HG02885 (cell line): ENCODE results near the gene CCR5AS.
"Not testable (repeated sequence)": the region's sequence is repeated elsewhere in the genome, so short reads cannot be mapped to it uniquely, and the experiment has no call there.

ENCODE experiments used
- ATAC-seq: cut with Tn5 transposase; IDR thresholded peaks from one replicate; pipeline ENCODE4 v1.9.1; 2021; ENCODE audit warnings: mild to moderate bottlenecking; ENCODE audit not compliant: unreplicated experiment, poor library complexity

Gene CCR5AS

DNA sequence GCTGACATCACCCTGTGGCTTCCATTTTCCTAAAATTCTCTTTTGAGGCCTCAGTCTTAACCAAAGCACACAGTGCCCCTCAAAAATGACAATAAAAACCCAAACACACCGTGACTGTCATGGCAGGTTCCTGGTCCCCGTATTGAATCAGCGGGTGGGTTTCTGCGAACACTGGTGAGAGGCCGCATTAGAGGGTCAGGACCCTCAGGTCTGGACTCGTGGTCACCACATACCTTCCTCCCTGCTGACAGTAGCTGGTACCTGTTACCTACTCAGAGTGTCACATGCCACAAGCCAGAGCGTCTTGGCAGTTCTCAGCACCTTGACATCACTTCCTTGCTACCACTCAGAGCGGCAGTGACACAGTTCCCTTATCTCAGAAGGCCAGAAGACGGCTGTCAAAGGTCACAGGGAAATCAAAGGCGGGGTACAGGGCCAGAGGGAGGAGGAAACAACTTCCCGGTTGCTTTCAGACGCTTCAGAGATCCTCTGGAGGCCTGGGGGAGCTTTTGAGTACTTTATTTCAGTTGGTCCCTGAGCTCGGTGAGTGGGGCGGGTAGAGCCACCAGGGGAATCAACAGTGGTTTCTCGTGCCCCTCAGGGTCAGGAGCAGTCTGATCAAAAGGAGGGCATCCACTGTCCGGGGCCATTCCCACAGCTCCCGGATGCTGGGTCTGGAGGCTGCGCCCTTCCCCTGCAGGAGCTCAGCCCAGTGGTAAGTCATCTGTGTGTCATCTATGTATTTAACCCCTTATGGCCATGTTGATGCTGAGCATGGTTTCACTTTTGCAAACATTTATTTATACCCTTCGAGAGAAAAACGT lies at the start of gene CCR5AS, which contains the start of gene CCRL2:
Gene CCR5AS (minus strand): TSS at position 279 of the 824 bp plus-strand sequence.
Gene CCRL2 (plus strand): TSS at position 472 of the 824 bp plus-strand sequence. CDS start 821 bp downstream, outside the sequence.
- ATAC-seq = no peak

DNA sequence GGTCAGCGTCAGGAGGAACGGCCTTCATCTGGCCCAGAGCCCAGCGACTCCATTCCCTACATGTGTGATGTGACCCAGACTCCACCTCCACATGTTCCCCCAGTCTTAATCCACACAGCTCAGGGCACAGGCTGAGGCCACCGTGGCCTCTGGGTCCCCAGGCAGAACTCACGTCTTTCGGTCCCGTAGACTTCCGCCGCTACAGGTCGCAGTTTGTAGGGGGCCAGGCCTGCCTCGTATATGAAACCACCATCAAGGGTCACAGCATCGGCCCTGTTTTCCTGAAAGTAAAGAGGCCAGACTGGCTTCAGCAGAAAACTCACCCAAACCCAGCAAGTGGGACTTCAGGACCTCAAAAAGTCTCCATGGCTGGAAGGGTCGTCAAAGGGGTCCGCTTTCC lies 49.3 kb upstream of the CCR5AS start:
- no peak for ATAC-seq

- no peak for ATAC-seq
Measured at GRCh38 chr3:46455231-46456115, 48.6 kb upstream of the CCR5AS start.

GRCh38 chr3:46454606-46455005 lies 47.7 kb upstream of the CCR5AS start:
- no peak for ATAC-seq

DNA sequence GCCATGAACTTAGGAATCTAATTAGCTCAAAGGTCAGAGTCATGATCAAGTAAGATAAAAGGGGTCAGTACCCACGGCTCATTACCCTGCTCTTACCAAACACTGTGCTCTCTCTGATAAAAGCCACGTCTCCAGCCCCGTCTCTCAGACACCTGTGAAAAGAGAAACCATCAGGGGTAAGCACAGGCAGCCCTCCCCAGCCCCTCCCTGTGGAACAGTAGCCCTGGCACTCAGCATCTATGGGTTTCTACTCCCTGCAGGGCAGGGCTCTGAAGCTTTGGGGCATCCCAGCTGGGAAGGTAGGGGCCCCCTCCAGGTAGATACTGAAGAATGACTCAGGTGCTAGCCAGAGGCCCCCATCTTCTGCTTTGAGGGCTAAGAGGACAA lies 47.3 kb upstream of the CCR5AS start:
- ATAC-seq = no peak

DNA sequence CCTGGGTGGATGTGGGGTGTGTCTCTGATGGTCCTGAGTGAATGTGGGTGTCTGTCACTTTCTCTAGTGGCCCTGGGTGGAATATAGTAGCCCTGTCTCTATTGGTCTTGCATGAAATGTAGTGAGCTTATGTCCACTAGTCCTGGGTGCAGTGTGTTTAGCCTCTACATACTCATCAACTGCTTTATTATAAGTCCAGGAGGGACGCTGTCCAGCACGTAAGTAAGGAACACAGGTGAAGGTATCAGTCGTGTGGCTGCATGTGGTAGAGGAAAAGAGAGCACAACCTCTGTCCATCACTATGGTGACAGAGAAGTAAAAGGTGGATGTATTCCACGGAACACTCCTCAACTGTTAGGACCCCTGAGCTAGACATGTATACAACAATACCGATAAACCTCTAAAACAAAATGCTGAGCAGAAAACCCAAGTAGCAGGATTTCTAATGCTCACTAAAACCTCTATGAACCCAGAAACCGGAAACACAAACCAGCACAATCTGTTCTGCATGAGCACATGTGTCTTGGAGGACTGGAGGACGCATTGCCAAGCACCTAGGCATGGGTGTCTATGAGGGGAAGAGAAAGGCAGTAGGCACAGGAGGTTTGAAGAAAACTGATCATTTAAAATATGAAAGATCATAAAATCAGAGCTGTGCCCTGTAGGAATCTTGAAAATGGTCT lies 46.8 kb upstream of the CCR5AS start:
- no peak for ATAC-seq

DNA sequence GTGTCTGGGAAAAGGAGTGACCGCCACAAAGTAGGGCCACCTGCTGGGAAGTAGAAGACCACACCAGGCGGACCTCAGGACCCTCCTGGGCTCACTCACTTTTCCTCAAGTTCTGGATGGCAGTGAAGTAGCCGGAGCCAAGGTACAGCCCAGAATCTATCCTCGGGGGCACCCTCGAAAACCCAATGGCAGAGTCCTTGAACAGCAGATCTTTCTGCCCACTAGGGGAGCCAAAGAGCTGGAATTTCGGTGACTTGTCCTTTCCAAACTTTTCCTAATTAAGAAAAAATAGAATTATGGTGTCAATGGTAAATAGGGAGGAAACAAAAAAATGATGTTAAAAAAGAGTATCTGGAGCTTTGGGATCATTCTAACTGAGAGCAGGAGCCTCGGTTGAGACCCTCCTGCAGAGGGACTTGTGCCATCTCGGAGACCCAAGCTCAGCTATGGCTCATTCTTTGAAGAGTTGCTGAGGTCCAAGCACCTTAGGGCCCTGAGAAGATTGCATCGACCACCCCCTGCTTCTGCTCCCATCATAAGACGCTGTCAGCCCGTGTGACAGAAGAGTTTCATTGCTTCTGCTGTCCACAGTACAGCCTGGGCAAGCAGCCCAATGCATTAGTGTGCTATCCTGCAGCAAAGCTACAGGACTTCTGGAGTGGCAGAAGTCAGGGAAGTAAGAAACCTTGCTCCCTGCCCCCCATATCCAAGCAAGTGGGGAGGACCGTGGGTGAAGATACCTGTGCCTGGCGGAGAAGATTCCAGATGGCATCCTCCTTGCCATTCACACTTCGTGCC lies 43.1 kb upstream of the CCR5AS start:
- no peak for ATAC-seq

GRCh38 chr3:46448721-46449120 lies 41.9 kb upstream of the CCR5AS start:
- ATAC-seq = no peak

DNA sequence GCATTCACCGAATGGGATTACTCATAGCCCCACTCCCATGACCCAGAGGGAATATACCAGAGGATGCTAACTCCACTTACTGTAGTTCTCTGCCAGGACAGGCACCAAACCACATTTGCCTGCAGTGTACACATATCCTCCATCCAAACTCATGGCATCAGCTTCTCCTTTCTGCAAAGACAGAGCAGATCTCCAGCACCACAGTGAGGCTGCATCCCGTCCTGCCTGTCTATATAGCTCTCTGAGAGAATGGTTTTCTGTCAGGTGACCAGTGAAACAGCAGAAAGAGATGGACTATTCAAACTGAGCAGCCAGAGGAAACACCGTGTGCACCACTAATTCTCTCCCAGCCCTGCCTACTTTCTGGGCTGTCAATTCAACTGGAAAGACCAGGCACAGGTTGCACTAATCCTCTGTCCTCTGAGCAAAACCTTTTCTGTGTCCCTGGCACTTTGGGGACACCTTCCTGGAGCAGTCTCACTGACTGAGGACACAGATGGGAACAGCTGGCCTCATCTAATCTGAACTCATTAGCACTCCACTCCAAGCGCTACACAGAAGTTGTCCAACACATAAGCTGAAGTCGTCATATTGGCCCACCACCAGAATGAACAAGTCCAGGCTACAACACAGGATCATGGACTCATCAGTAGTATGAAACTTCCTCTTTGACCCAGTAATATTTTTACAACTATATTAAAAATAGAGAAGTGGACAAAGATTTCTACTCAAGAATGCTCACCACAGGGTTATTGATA lies 40.5 kb upstream of the CCR5AS start:
- ATAC-seq = no peak

DNA sequence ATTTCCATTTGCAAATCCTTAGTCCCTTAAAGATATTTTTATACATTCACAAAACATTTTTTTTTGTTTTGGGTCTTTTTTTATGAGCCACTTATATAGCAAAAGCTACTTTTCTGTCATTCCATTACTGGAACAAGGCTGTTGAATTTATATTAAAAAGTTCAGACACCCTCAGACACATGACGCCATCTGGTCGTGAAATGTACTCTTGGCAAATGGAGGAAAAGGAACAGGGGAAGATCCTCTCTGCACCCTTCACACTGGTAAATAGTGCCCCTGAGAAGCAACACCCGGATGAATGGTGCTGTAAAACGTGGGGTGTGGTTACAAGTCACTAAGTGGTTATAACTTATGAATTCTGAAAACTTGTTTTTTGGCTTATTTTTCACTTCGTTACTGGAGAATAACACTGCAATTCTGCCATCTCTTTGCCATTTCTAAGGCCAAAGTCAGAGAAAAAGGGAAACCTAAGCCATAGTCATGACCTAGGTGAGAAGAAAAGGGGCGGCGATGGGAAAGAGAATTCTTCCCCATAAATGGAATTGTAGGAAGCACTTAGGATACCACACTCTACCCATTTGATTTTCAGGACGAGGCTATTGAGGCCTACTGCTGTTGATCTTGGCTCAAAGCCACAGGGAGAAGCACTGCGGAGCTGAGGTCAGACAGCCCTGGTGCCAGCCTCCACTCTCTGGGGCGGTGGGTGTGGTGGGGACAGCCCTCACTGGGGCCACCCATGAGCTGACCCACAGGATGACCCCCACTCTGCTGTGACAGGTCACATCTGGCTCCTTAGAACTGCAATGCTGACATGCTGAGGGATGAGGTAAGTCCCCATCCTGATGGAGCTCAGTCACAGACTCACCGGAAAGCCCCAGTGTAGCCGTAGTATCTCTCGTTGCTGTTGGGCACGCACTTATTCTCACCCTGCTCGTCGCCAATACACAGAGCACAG lies 36.0 kb upstream of the CCR5AS start:
- ATAC-seq = no peak

GRCh38 chr3:46440531-46441294 lies 33.8 kb upstream of the CCR5AS start:
- ATAC-seq = peak; percentile 78

DNA sequence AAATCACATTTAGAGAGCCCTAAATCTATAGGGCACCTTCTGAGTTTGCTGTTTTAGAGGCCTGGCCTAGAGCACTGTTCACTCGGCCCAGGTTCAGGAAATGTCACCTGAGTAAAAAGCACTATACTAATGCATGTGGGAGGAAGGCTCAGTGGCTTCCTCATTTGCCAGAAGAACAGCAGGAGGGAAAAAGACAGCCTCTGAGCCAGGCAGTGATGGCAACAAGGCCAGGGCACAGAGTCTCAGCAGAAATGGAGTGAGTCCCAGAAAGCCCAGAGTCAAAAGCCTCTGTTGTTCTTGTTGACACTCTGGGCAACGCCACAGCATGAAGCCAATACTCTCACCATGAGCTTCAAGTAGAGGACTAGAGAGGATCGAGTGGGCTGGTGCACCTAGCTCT lies 32.0 kb upstream of the CCR5AS start:
- no peak for ATAC-seq

DNA sequence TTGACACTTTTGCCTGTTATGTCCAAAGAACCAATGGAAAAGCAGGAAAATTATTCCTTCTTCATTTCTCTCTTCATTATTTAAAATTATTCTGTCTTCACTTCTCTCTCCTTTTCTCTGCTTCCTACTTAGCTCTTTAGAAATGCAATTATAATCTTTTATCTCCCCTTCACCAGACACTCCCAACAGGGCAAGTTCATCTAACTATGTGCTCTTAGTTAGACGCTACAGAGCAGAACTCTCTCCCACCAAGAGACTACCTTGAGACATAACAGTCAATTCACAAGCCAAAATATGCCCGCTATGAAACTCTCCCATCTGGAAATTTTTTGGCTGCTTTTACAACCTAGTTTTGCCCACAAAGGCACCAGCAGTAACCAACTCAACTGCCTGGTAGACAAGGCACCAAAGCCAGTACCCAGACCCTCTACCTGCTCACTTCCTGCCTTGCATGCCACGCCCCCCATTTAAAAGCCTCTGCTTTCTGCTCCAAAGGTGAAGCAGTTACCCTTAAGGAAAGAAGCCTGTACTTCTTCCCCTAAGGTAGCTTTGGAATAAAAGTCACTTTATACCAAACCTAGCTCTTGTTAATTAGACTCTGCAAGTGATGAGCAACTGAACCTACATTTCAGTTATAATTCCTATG lies 28.3 kb upstream of the CCR5AS start:
- no peak for ATAC-seq

DNA sequence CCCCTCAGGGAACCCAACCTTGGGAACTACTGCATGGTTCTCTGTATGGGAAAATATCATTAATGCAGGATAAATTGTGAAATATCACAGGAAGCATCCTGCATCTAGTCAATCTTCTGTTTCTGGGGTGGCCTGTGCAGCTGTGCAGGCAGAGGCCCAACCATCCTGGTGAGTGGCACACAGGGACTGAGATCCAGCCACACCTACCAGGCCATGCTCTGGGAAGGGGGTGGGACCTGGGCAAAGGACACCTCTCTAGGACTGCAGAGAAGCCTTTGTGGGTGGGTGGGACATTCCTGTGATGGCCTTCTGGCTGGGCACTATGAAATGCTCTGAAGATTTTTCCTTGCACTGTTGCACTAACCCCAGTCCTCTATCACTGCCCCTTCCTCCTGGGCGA lies 27.0 kb upstream of the CCR5AS start:
- ATAC-seq = no peak

- not testable (repeated sequence) for ATAC-seq
Measured at GRCh38 chr3:46433118-46433517, 26.3 kb upstream of the CCR5AS start.

DNA sequence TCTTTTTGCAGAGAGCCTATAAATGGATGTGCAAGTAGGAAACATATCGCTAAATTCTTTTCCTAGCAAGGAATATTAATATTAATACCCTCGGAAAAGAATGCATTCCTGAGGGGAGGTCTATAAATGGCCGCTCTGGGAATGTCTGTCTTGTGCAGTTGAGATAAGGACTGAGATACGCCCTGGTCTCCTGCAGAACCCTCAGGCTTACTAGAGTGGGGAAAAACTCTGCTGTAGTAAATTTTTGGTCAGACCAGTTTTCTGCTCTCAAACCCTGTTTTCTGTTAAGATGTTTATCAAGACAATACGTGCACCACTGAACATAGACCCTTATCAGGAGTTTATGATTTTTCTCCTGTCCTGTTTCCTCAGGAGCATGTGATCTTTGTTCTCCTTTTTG lies 25.0 kb upstream of the CCR5AS start:
- ATAC-seq = not testable (repeated sequence)

GRCh38 chr3:46430879-46431278 lies 24.0 kb upstream of the CCR5AS start:
- not testable (repeated sequence) for ATAC-seq
